GM19455 (cell line): ENCODE measurements around the gene DLST.

Experiments used
- ATAC-seq: cut with Tn5 transposase; IDR thresholded peaks from one replicate; pipeline ENCODE4 v1.9.1; 2021; ENCODE audit not compliant: unreplicated experiment

Gene DLST

GRCh38 chr14:74860899-74861733 is 20.6 kb upstream of the DLST start:
- no peak for ATAC-seq

GRCh38 chr14:74861734-74862090 is 20.0 kb upstream of the DLST start:
- no peak for ATAC-seq

- ATAC-seq, result no peak
Observed at GRCh38 chr14:74863274-74863673, 18.4 kb upstream of the DLST start.

- ATAC-seq, result no peak
Observed at GRCh38 chr14:74864198-74864597, 17.5 kb upstream of the DLST start.

GRCh38 chr14:74865156-74865555 is 16.6 kb upstream of the DLST start:
- no peak for ATAC-seq

- no peak for ATAC-seq
Observed at GRCh38 chr14:74866708-74867389, 14.9 kb upstream of the DLST start.

- no peak for ATAC-seq
Observed at GRCh38 chr14:74867673-74868072, 14.0 kb upstream of the DLST start.

GRCh38 chr14:74868739-74869138 is 13.0 kb upstream of the DLST start:
- no peak for ATAC-seq

- no peak for ATAC-seq
Observed at GRCh38 chr14:74871819-74872218, 9.9 kb upstream of the DLST start.

GRCh38 chr14:74875204-74875603 is 6.5 kb upstream of the DLST start:
- ATAC-seq, result no peak

- no peak for ATAC-seq
Observed at GRCh38 chr14:74875941-74876913, 5.5 kb upstream of the DLST start, which contains the start of gene PROX2. Gene PROX2, minus strand, starts transcription at chr14:74876145. Its CDS starts 12,311 bp downstream, at chr14:74863834.

GRCh38 chr14:74879427-74880182 is 2.1 kb upstream of the DLST start:
- ATAC-seq, result no peak

GRCh38 chr14:74882103-74882920 is 596 bp downstream of the DLST start:
- ATAC-seq, result peak; percentile 42

- no peak for ATAC-seq
Observed at GRCh38 chr14:74886001-74886400, 4.3 kb downstream of the DLST start.

GRCh38 chr14:74888164-74889158 is 6.7 kb downstream of the DLST start:
- no peak for ATAC-seq

GRCh38 chr14:74890262-74890661 is 8.5 kb downstream of the DLST start:
- no peak for ATAC-seq

- ATAC-seq, result no peak
Observed at GRCh38 chr14:74891870-74892269, 10.2 kb downstream of the DLST start.

GRCh38 chr14:74892745-74893144 is 11.0 kb downstream of the DLST start:
- no peak for ATAC-seq
